K562 (cell line): ENCODE data around the gene ST7. TPM values are rescaled to one million over a fixed set of nuclear protein-coding genes. Genes with fewer than 3 reads are reported as not detected.

ENCODE experiments used
- ARNT ChIP-seq, 2 experiments: fragments of 450-650 bp; IDR thresholded peaks; 2 replicates each; pipeline ENCODE4 v1.6.1; 2016; ENCODE audit warnings: mild to moderate bottlenecking in 1 of 2
- CBX2 ChIP-seq: fragments of 200-600 bp; sonication (generic); IDR thresholded peaks from one replicate; pipeline ENCODE4 v1.6.1; 2012; ENCODE audit warnings: mild to moderate bottlenecking, low read length, inconsistent platforms; ENCODE audit not compliant: insufficient read depth, poor library complexity, severe bottlenecking
- EGR1 ChIP-seq: fragments of 450-650 bp; conservative IDR thresholded peaks from 2 replicates; pipeline ENCODE4 v1.6.1; 2017; ENCODE audit warnings: mild to moderate bottlenecking
- GABPA ChIP-seq: fragments of 200-800 bp; sonication (Bioruptor generic); conservative IDR thresholded peaks from 2 replicates; pipeline ENCODE4 v1.6.1; 2016; ENCODE audit warnings: low read depth, missing genetic modification characterization, missing compliant biosample characterization
- HDGF ChIP-seq: fragments of 450-650 bp; IDR thresholded peaks from 2 replicates; pipeline ENCODE4 v1.6.1; 2016
- ILF3 ChIP-seq: fragments of 450-650 bp; IDR thresholded peaks from 2 replicates; pipeline ENCODE4 v1.6.1; 2018; ENCODE audit warnings: antibody characterized with exemption, mild to moderate bottlenecking, moderate library complexity, borderline replicate concordance
- MCM2 ChIP-seq: fragments of 450-650 bp; IDR thresholded peaks from 2 replicates; pipeline ENCODE4 v1.6.1; 2017; ENCODE audit warnings: low read depth, mild to moderate bottlenecking
- MEF2D ChIP-seq: conservative IDR thresholded peaks from 2 replicates; pipeline ENCODE4 v1.6.1; 2016; ENCODE audit warnings: low read depth, missing genetic modification characterization, missing compliant biosample characterization
- NR2C1 ChIP-seq, 2 experiments: fragments of 450-650 bp; IDR thresholded peaks; 2 replicates each; pipeline ENCODE4 v1.6.1; 2017; ENCODE audit warnings: mild to moderate bottlenecking in 2 of 2, antibody characterized with exemption in 1 of 2, inconsistent platforms in 1 of 2, missing compliant biosample characterization in 1 of 2, missing genetic modification characterization in 1 of 2
- POLR2AphosphoS5 ChIP-seq: IDR thresholded peaks from 2 replicates; pipeline ENCODE4 v1.6.1; 2011; ENCODE audit warnings: mild to moderate bottlenecking, low read depth, low read length, moderate library complexity; ENCODE audit not compliant: control insufficient read depth, insufficient read depth
- RBM17 ChIP-seq: fragments of 200-400 bp; formaldehyde crosslinking; IDR thresholded peaks from 2 replicates; pipeline ENCODE4 v1.6.1; 2017; ENCODE audit warnings: low read depth, mild to moderate bottlenecking, low read length, borderline replicate concordance
- RBM34 ChIP-seq: fragments of 200-400 bp; formaldehyde crosslinking; IDR thresholded peaks from 2 replicates; pipeline ENCODE4 v1.6.1; 2018; ENCODE audit warnings: low read length, borderline replicate concordance; ENCODE audit not compliant: insufficient read depth
- TCFL5 ChIP-seq: fragments of 250-450 bp; sonication (Bioruptor Pico); conservative IDR thresholded peaks from 2 replicates; pipeline ENCODE4 v1.6.1; 2021; ENCODE audit warnings: mild to moderate bottlenecking, moderate library complexity, matching md5 sums
- XRCC3 ChIP-seq: fragments of 450-650 bp; IDR thresholded peaks from 2 replicates; pipeline ENCODE4 v1.6.1; 2017; ENCODE audit warnings: mild to moderate bottlenecking, moderate library complexity
- ZBTB17 ChIP-seq: fragments of 450-650 bp; formaldehyde crosslinking; IDR thresholded peaks from 2 replicates; pipeline ENCODE4 v1.4.0; 2020; ENCODE audit warnings: mild to moderate bottlenecking
- ZNF121 ChIP-seq: sonication (generic); formaldehyde crosslinking; conservative IDR thresholded peaks from 2 replicates; pipeline ENCODE4 v1.8.0; 2022; ENCODE audit warnings: missing genetic modification reagents
- ZNF263 ChIP-seq: sonication (generic); formaldehyde crosslinking; IDR thresholded peaks from 2 replicates; pipeline ENCODE4 v1.8.0; 2022; ENCODE audit warnings: mild to moderate bottlenecking, missing genetic modification reagents, borderline replicate concordance
- ZNF274 ChIP-seq: IDR thresholded peaks from 2 replicates; pipeline ENCODE4 v1.6.1; 2011; ENCODE audit warnings: low read depth, mild to moderate bottlenecking, low read length, moderate library complexity, borderline replicate concordance
- ZNF282 ChIP-seq: sonication (generic); formaldehyde crosslinking; IDR thresholded peaks from 2 replicates; pipeline ENCODE4 v1.8.1; 2023; ENCODE audit warnings: missing genetic modification reagents
- polyA plus RNA-seq, 8 experiments: library from polyadenylated mRNA; depleted of rRNA in 4 of 8; stranded (reverse) in 5 of 8; unstranded in 3 of 8; fragments of >200 nt; fragmentation: Nextera tagmentation in 2 of 8; fragmentation: Illumina TruSeq in 1 of 8; extraction: Ambion mirVana in 2 of 8; extraction: Trizol in 1 of 8; gene quantifications; 2 replicates each; pipeline versions ENCODE4 v1.2.1 to v1.2.3, GENCODE V29; 2011 to 2014; ENCODE audit warnings: inconsistent platforms in 1 of 8, missing spikeins in 1 of 8
- total RNA-seq, 7 experiments: library from RNA; depleted of rRNA in 6 of 7; stranded (reverse); fragments of >200 nt in 6 of 7; fragmentation: Illumina TruSeq in 2 of 7; extraction: Trizol in 2 of 7; gene quantifications; 2 replicates each; pipeline versions ENCODE4 v1.2.1 to v1.2.3, GENCODE V29; 2011 to 2021; ENCODE audit warnings: low replicate concordance in 1 of 7
- TF ChIP-seq, protein P1 (sequence below): fragments of 450-650 bp; conservative IDR thresholded peaks from 2 replicates; pipeline ENCODE4 v1.6.1; 2016; ENCODE audit warnings: missing genetic modification characterization, low read depth, mild to moderate bottlenecking, missing compliant biosample characterization, moderate library complexity
- TF ChIP-seq, protein P2 (sequence below): fragments of 450-650 bp; IDR thresholded peaks from 2 replicates; pipeline ENCODE4 v1.6.1; 2016; ENCODE audit warnings: missing biosample characterization, missing genetic modification characterization
- TF ChIP-seq, protein P3 (sequence below): sonication (generic); formaldehyde crosslinking; IDR thresholded peaks from 2 replicates; pipeline ENCODE4 v1.8.0; 2022; ENCODE audit warnings: mild to moderate bottlenecking, low read depth, missing genetic modification reagents
- TF ChIP-seq, protein P4 (sequence below): fragments of 250-450 bp; sonication (Bioruptor Pico); IDR thresholded peaks from 2 replicates; pipeline ENCODE4 v1.5.0; 2020; ENCODE audit warnings: mild to moderate bottlenecking

ST7 gene
- total and polyA plus RNA-seq, 9 of the 15 experiments (the other 6 are each of a cell fraction or from before 2014, with no cell fraction given) = 23.9 to 56.3 (median 36.9) TPM

DNA sequence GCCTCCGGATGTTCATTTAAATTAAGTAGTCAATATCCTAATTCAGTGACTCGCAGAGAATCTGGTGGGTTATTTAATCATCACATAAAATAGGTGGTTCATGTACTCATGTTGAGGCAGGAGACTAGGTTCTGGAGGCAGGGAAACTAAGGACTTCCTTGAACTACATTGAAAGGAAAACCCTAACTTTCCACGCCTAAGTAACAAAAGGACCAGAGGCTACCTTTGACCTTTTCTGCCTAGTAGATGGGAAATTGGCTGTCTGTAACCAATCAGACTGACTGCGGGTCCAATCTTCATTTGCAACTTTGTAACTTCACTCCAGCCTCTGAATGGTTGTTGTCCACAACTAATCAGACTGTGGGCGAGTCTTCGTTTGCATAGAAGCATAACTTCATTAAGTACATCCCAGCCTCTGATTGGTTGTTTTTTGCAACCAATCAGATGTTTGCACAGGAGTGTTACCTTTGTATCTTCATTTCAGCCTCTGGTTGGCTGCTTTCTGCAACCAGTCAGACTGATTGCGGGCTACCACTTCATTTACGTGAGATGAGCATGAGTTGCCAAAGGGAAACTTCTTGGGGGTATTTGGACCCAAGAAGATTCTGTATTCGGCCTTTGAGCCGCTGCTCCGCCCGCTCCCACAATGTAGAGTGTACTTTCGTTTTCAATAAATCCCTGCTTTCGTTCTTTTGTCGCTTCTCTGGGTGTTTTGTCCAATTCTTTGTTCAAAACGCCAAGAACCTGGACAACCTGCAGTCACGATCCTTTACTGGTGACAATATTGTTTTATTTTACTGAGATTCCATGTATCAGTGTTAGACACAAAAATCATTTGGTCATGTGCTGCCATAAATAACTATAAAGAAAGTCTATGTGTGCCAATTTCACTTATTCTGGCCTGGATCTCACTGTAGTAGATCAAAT lies 1.7 kb upstream of the ST7 start (continued):
- TF ChIP-seq, protein P1, sequence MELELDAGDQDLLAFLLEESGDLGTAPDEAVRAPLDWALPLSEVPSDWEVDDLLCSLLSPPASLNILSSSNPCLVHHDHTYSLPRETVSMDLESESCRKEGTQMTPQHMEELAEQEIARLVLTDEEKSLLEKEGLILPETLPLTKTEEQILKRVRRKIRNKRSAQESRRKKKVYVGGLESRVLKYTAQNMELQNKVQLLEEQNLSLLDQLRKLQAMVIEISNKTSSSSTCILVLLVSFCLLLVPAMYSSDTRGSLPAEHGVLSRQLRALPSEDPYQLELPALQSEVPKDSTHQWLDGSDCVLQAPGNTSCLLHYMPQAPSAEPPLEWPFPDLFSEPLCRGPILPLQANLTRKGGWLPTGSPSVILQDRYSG = no peak
- TF ChIP-seq XRCC3 = no peak
- peak; percentile 94 for TF ChIP-seq NR2C1 (IDR thresholded peaks at IDR 0.05)
- TF ChIP-seq NR2C1 (tag; IDR thresholded peaks at IDR 0.05) = peak; percentile 95
- TF ChIP-seq EGR1 = no peak
- no peak for TF ChIP-seq RBM34
- TF ChIP-seq ZNF121 (CRISPR knock-in tag) = no peak
- TF ChIP-seq ZNF263 (CRISPR knock-in tag) = 0 out of 2 replicates have a peak, but pooled peaks have one; percentile 51
- peak in 1 of 2 experiments; percentile 16; a peak in 1 of 4 replicates for TF ChIP-seq ARNT (IDR thresholded peaks at IDR 0.05)
- peak; percentile 90 for TF ChIP-seq POLR2AphosphoS5
- no peak for TF ChIP-seq ILF3
- TF ChIP-seq, protein P2, sequence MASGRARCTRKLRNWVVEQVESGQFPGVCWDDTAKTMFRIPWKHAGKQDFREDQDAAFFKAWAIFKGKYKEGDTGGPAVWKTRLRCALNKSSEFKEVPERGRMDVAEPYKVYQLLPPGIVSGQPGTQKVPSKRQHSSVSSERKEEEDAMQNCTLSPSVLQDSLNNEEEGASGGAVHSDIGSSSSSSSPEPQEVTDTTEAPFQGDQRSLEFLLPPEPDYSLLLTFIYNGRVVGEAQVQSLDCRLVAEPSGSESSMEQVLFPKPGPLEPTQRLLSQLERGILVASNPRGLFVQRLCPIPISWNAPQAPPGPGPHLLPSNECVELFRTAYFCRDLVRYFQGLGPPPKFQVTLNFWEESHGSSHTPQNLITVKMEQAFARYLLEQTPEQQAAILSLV (tag) = 0 out of 2 replicates have a peak, but pooled peaks have one; percentile 13
- no peak for TF ChIP-seq MCM2
- TF ChIP-seq, protein P3, sequence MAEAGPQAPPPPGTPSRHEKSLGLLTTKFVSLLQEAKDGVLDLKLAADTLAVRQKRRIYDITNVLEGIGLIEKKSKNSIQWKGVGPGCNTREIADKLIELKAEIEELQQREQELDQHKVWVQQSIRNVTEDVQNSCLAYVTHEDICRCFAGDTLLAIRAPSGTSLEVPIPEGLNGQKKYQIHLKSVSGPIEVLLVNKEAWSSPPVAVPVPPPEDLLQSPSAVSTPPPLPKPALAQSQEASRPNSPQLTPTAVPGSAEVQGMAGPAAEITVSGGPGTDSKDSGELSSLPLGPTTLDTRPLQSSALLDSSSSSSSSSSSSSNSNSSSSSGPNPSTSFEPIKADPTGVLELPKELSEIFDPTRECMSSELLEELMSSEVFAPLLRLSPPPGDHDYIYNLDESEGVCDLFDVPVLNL (CRISPR knock-in tag) = no peak
- 0 out of 2 replicates have a peak, but pooled peaks have one; percentile 4 for TF ChIP-seq ZBTB17 (CRISPR knock-in tag)
- 0 out of 2 replicates have a peak, but pooled peaks have one; percentile 58 for TF ChIP-seq HDGF
- no peak for TF ChIP-seq TCFL5
- TF ChIP-seq ZNF282 (CRISPR knock-in tag) = no peak
- TF ChIP-seq, protein P4, sequence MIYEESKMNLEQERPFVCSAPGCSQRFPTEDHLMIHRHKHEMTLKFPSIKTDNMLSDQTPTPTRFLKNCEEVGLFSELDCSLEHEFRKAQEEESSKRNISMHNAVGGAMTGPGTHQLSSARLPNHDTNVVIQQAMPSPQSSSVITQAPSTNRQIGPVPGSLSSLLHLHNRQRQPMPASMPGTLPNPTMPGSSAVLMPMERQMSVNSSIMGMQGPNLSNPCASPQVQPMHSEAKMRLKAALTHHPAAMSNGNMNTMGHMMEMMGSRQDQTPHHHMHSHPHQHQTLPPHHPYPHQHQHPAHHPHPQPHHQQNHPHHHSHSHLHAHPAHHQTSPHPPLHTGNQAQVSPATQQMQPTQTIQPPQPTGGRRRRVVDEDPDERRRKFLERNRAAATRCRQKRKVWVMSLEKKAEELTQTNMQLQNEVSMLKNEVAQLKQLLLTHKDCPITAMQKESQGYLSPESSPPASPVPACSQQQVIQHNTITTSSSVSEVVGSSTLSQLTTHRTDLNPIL (CRISPR knock-in tag) = no peak
- TF ChIP-seq CBX2 = no peak
- TF ChIP-seq ZNF274 = no peak
- no peak; the same call in 1 of the 2 replicates for TF ChIP-seq GABPA (tag)
- no peak for TF ChIP-seq RBM17
- TF ChIP-seq MEF2D = peak; percentile 52; the same call in 1 of the 2 replicates
